ENCODE results near the gene KCNJ12. TPM values are rescaled to one million over a fixed set of nuclear protein-coding genes. Genes with fewer than 3 reads are reported as not detected.

Gene KCNJ12
- total RNA-seq, 2 experiments from 2014 or later: 0.11 TPM; not detected in 1

DNA sequence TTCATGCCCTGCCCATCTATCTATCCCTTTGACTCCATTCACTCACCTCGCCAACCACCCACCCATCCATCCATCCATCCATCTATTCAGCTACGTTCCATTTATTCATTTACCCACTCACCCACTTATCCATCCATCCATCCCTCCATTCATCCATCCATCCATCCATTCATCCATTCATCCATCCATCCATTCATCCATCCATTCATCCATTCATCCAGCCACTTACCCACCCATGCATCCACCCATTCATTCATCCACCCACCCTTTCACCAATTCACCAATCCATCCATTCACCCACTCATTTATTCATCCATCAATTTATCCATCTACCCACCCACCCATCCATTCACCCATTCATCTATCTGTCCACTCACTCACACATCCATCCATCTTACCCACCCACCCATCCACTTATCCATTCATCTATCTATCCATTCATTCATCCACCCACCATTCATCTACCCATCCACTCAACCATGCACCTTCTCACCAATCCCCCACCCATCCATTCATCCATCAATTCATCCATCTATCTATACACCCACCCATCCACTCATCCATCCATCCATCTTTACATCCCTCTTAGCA is 19.5 kb upstream of the KCNJ12 start:
- intact Hi-C loops (cut with DNase I, micrococcal nuclease): no loop called here
- no peak overlapping the region for H3K4me3 Mint-ChIP-seq
- no peak overlapping the region for H3K27ac Mint-ChIP-seq
- no peaks in the 10 kb centered on the region for H3K9me3 ChIP-seq (ENCODE audit: control insufficient read depth in 1 of 2, insufficient read depth in 1 of 2, low read length in 2 of 2)
- no peaks in the 10 kb centered on the region for H3K9me3 Mint-ChIP-seq
- no peak for TF ChIP-seq CTCF (IDR thresholded peaks at IDR 0.05)
- H3K4me1 Mint-ChIP-seq (ENCODE audit: low read depth): no peaks in the 10 kb centered on the region
- H3K36me3 ChIP-seq (ENCODE audit: insufficient read depth, low read length): no peaks in the 10 kb centered on the region
- H3K27me3 Mint-ChIP-seq: no peaks in the 10 kb centered on the region
- H3K4me3 ChIP-seq (ENCODE audit: low read length): no peak overlapping the region
- H3K36me3 Mint-ChIP-seq (ENCODE audit: low read depth): no peaks in the 10 kb centered on the region
- CTCF ChIA-PET: no interaction called here
- no peaks in the 10 kb centered on the region for H3K27me3 ChIP-seq (ENCODE audit: control insufficient read depth in 1 of 2, insufficient read depth in 2 of 2, low read length in 2 of 2)
- no peaks in the 10 kb centered on the region for H3K4me1 ChIP-seq (ENCODE audit: insufficient read depth, low read length)
- ATAC-seq (ENCODE audit: poor library complexity): no peak
- no peak overlapping the region for H3K27ac ChIP-seq (ENCODE audit: low read depth in 1 of 2, low read length in 2 of 2)
- POLR2A ChIA-PET: no interaction called here
- no peak for DNase-seq

DNA sequence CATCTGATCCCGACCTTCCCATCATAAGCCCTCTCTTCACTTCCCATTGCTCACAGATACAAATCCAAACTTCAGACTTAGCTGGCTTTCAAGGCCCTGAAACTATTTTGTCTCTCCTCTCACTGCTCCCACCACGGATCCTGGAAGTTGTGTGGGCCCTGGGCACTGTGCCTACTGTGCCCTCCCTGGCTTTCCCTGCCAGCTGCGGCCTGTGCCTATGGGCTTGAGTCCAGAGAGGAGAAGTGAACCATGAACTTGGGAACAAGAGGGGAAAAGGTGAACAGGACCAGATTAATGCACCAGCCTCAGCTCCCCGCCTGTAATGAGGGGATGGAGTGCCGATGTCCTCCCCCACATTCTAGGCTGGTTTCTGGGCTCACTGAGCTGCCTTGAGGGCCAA is 18.9 kb upstream of the KCNJ12 start:
- ChIA-PET CTCF (no interaction called here), POLR2A (no interaction called here)
- Histone ChIP-seq H3K4me3 (ENCODE audit: low read length) (no peak overlapping the region), H3K36me3 (ENCODE audit: insufficient read depth, low read length) (no peaks in the 10 kb centered on the region), H3K4me1 (ENCODE audit: insufficient read depth, low read length) (no peaks in the 10 kb centered on the region), H3K27me3 (ENCODE audit: control insufficient read depth in 1 of 2, insufficient read depth in 2 of 2, low read length in 2 of 2) (no peaks in the 10 kb centered on the region), H3K27ac (ENCODE audit: low read depth in 1 of 2, low read length in 2 of 2) (no peak overlapping the region), H3K9me3 (ENCODE audit: control insufficient read depth in 1 of 2, insufficient read depth in 1 of 2, low read length in 2 of 2) (no peaks in the 10 kb centered on the region)
- ATAC-seq (ENCODE audit: poor library complexity): no peak
- no peaks in the 10 kb centered on the region for H3K27me3 Mint-ChIP-seq
- H3K27ac Mint-ChIP-seq: no peak overlapping the region
- H3K4me1 Mint-ChIP-seq (ENCODE audit: low read depth): no peaks in the 10 kb centered on the region
- DNase-seq: no peak
- no peak for TF ChIP-seq CTCF (IDR thresholded peaks at IDR 0.05)
- H3K4me3 Mint-ChIP-seq: no peak overlapping the region
- no peaks in the 10 kb centered on the region for H3K9me3 Mint-ChIP-seq
- intact Hi-C loops (cut with DNase I, micrococcal nuclease): no loop called here
- no peaks in the 10 kb centered on the region for H3K36me3 Mint-ChIP-seq (ENCODE audit: low read depth)

DNA sequence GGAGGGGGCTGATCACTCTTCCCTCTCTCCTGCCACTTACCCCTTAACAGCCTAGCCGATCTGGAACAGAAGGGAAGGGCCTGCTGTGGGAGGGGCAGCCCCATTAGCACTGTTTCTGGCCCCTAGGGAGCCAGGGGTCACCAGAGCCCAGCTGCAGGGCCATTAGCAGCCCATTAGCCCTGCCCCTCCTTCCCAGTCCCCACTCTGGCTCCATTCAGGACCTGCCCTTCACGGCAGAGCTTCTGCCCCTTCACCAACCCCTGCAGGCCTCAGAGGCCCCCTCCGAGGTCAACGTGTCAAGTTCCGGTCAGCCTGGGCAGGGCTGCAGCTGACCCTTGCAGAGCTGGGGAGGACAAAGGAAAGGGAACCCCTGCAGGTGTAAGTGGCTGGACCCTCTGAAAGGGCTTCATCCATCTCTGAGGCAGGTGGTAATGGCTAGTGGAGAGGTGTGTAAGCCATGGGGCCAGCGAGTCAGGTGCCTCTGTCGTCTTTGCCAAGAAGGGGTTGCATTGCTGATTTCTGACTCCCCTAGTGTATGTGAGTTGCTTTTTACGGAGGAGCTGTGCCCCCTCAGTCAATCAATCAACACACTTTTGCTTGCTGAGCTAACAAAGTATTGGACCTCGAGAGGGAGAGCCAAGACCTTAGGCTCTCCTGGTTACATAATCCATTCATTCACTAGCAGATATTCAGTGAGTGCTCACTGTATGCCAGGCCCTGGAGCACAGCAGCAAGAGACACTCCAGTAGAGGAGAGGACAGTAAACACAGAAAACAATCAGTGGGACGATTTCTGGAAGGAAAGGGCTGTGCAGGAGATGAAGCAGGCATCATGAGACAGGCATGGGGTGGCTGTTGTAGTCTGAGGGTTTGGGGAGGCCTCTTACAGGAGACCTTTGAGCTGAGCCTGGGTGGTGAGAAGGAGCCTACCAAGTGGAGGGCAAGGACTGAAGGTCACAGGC is 18.2 kb upstream of the KCNJ12 start:
- ChIA-PET POLR2A (no interaction called here), CTCF (no interaction called here)
- Mint-ChIP-seq H3K36me3 (ENCODE audit: low read depth) (no peaks in the 10 kb centered on the region), H3K4me3 (no peak overlapping the region), H3K9me3 (no peaks in the 10 kb centered on the region), H3K27ac (no peak overlapping the region), H3K4me1 (ENCODE audit: low read depth) (no peaks in the 10 kb centered on the region), H3K27me3 (no peaks in the 10 kb centered on the region)
- no peaks in the 10 kb centered on the region for H3K4me1 ChIP-seq (ENCODE audit: insufficient read depth, low read length)
- H3K27me3 ChIP-seq (ENCODE audit: control insufficient read depth in 1 of 2, insufficient read depth in 2 of 2, low read length in 2 of 2): no peaks in the 10 kb centered on the region
- DNase-seq (no peak), ATAC-seq (ENCODE audit: poor library complexity) (no peak)
- H3K36me3 ChIP-seq (ENCODE audit: insufficient read depth, low read length): no peaks in the 10 kb centered on the region
- H3K4me3 ChIP-seq (ENCODE audit: low read length): no peak overlapping the region
- H3K9me3 ChIP-seq (ENCODE audit: control insufficient read depth in 1 of 2, insufficient read depth in 1 of 2, low read length in 2 of 2): no peaks in the 10 kb centered on the region
- intact Hi-C loops (cut with DNase I, micrococcal nuclease): no loop called here
- TF ChIP-seq CTCF (IDR thresholded peaks at IDR 0.05): no peak
- H3K27ac ChIP-seq (ENCODE audit: low read depth in 1 of 2, low read length in 2 of 2): no peak overlapping the region
